NCI-H2081 (cell line): ENCODE data around the gene HAPSTR1.

ENCODE experiments used
- DNase-seq, 2 experiments: peaks; one replicate each; lab custom pipeline; 2025; lab: John Stamatoyannopoulos, UW

HAPSTR1 gene

GRCh38 chr16:9123871-9124270 is 32.4 kb downstream of the HAPSTR1 start:
- DNase-seq = peak; percentile 4 to 16

- no peak for DNase-seq
Observed at GRCh38 chr16:9124444-9124843, 33.0 kb downstream of the HAPSTR1 start.

- no peak for DNase-seq
Observed at GRCh38 chr16:9124908-9125584, 33.6 kb downstream of the HAPSTR1 start.

GRCh38 chr16:9125658-9126505 is 34.4 kb downstream of the HAPSTR1 start:
- DNase-seq = no peak

- DNase-seq = no peak
Observed at GRCh38 chr16:9126609-9127008, 35.2 kb downstream of the HAPSTR1 start.

- DNase-seq = no peak
Observed at GRCh38 chr16:9128346-9129342, 37.2 kb downstream of the HAPSTR1 start.

- no peak for DNase-seq
Observed at GRCh38 chr16:9134306-9134705, 42.9 kb downstream of the HAPSTR1 start.

- DNase-seq = peak; percentile 31 to 37
Observed at GRCh38 chr16:9134739-9135138, 43.3 kb downstream of the HAPSTR1 start.

- DNase-seq = no peak
Observed at GRCh38 chr16:9135797-9136196, 44.4 kb downstream of the HAPSTR1 start.

- no peak for DNase-seq
Observed at GRCh38 chr16:9136596-9136995, 45.2 kb downstream of the HAPSTR1 start.

- DNase-seq = no peak
Observed at GRCh38 chr16:9138021-9138680, 46.7 kb downstream of the HAPSTR1 start.

- peak; percentile 31 to 49 for DNase-seq
Observed at GRCh38 chr16:9138731-9139501, 47.5 kb downstream of the HAPSTR1 start.

- DNase-seq = no peak
Observed at GRCh38 chr16:9139965-9140364, 48.5 kb downstream of the HAPSTR1 start.
